Measurements from ENCODE around the gene WDR11.
"Not testable (repeated sequence)": the region's sequence is repeated elsewhere in the genome, so short reads cannot be mapped to it uniquely, and the experiment has no call there.

The WDR11 gene

GRCh38 chr10:120854388-120854787 lies 3.2 kb downstream of the WDR11 start:
- Histone ChIP-seq H3K36me3 (ENCODE audit: control insufficient read depth, insufficient read depth, low read length) (no peaks in the 10 kb centered on the region), H3K9me3 (ENCODE audit: control insufficient read depth, insufficient read depth, low read length) (no peaks in the 10 kb centered on the region), H3K4me1 (ENCODE audit: control insufficient read depth, insufficient read depth, low read length) (no peaks in the 10 kb centered on the region), H3K27ac (ENCODE audit: low read length) (no peak overlapping the region), H3K4me3 (ENCODE audit: low read length) (no peak overlapping the region), H3K27me3 (ENCODE audit: control insufficient read depth, insufficient read depth, low read length) (no peaks in the 10 kb centered on the region)
- no CpG with 5 or more reads among the region's 2 CpGs for WGBS (ENCODE audit: insufficient coverage, insufficient read length)
- DNase-seq (ENCODE audit: low read depth, low spot score): no peak

- H3K36me3 ChIP-seq (ENCODE audit: control insufficient read depth, insufficient read depth, low read length): no peaks in the 10 kb centered on the region; the same call in 1 of the 2 replicates
- H3K4me3 ChIP-seq (ENCODE audit: low read length): no peak overlapping the region
- WGBS (ENCODE audit: insufficient coverage, insufficient read length): no CpG with 5 or more reads among the region's 2 CpGs
- no peaks in the 10 kb centered on the region for H3K4me1 ChIP-seq (ENCODE audit: control insufficient read depth, insufficient read depth, low read length)
- H3K27me3 ChIP-seq (ENCODE audit: control insufficient read depth, insufficient read depth, low read length): no peaks in the 10 kb centered on the region
- no peaks in the 10 kb centered on the region for H3K9me3 ChIP-seq (ENCODE audit: control insufficient read depth, insufficient read depth, low read length)
- no peak for DNase-seq (ENCODE audit: low read depth, low spot score)
- H3K27ac ChIP-seq (ENCODE audit: low read length): no peak overlapping the region
Observed at GRCh38 chr10:120861178-120861855, 10.2 kb downstream of the WDR11 start.

GRCh38 chr10:120873741-120874140 lies 22.6 kb downstream of the WDR11 start:
- H3K27ac ChIP-seq (ENCODE audit: low read length): no peak overlapping the region
- H3K9me3 ChIP-seq (ENCODE audit: control insufficient read depth, insufficient read depth, low read length): no peaks in the 10 kb centered on the region
- H3K36me3 ChIP-seq (ENCODE audit: control insufficient read depth, insufficient read depth, low read length): no peaks in the 10 kb centered on the region; the same call in 1 of the 2 replicates
- H3K4me1 ChIP-seq (ENCODE audit: control insufficient read depth, insufficient read depth, low read length): no peaks in the 10 kb centered on the region
- no peak overlapping the region for H3K4me3 ChIP-seq (ENCODE audit: low read length)
- no peak for DNase-seq (ENCODE audit: low read depth, low spot score)
- no peaks in the 10 kb centered on the region for H3K27me3 ChIP-seq (ENCODE audit: control insufficient read depth, insufficient read depth, low read length)

GRCh38 chr10:120883071-120883470 lies 31.9 kb downstream of the WDR11 start:
- Histone ChIP-seq H3K36me3 (ENCODE audit: control insufficient read depth, insufficient read depth, low read length) (no peaks in the 10 kb centered on the region; the same call in 1 of the 2 replicates), H3K27ac (ENCODE audit: low read length) (no peak overlapping the region), H3K4me1 (ENCODE audit: control insufficient read depth, insufficient read depth, low read length) (no peaks in the 10 kb centered on the region), H3K4me3 (ENCODE audit: low read length) (no peak overlapping the region), H3K27me3 (ENCODE audit: control insufficient read depth, insufficient read depth, low read length) (no peaks in the 10 kb centered on the region), H3K9me3 (ENCODE audit: control insufficient read depth, insufficient read depth, low read length) (no peaks in the 10 kb centered on the region)
- no peak for DNase-seq (ENCODE audit: low read depth, low spot score)
- WGBS (ENCODE audit: insufficient coverage, insufficient read length): no CpG with 5 or more reads among the region's 1 CpG

- DNase-seq (ENCODE audit: low read depth, low spot score): no peak
- no CpG with 5 or more reads among the region's 3 CpGs for WGBS (ENCODE audit: insufficient coverage, insufficient read length)
- H3K27me3 ChIP-seq (ENCODE audit: control insufficient read depth, insufficient read depth, low read length): no peaks in the 10 kb centered on the region
- peaks cover 6% of the 10 kb centered on the region; the same call in 1 of the 2 replicates for H3K36me3 ChIP-seq (ENCODE audit: control insufficient read depth, insufficient read depth, low read length)
- H3K27ac ChIP-seq (ENCODE audit: low read length): no peak overlapping the region
- no peak overlapping the region for H3K4me3 ChIP-seq (ENCODE audit: low read length)
- no peaks in the 10 kb centered on the region for H3K4me1 ChIP-seq (ENCODE audit: control insufficient read depth, insufficient read depth, low read length)
- no peaks in the 10 kb centered on the region for H3K9me3 ChIP-seq (ENCODE audit: control insufficient read depth, insufficient read depth, low read length)
Observed at GRCh38 chr10:120887482-120887881, 36.3 kb downstream of the WDR11 start.

GRCh38 chr10:120891365-120891764 lies 40.2 kb downstream of the WDR11 start:
- H3K27ac ChIP-seq (ENCODE audit: low read length): no peak overlapping the region
- H3K27me3 ChIP-seq (ENCODE audit: control insufficient read depth, insufficient read depth, low read length): no peaks in the 10 kb centered on the region
- no peaks in the 10 kb centered on the region for H3K4me1 ChIP-seq (ENCODE audit: control insufficient read depth, insufficient read depth, low read length)
- no peaks in the 10 kb centered on the region for H3K9me3 ChIP-seq (ENCODE audit: control insufficient read depth, insufficient read depth, low read length)
- H3K36me3 ChIP-seq (ENCODE audit: control insufficient read depth, insufficient read depth, low read length): peaks cover 6% of the 10 kb centered on the region; the same call in 1 of the 2 replicates
- DNase-seq (ENCODE audit: low read depth, low spot score): no peak
- H3K4me3 ChIP-seq (ENCODE audit: low read length): no peak overlapping the region

- Histone ChIP-seq H3K36me3 (ENCODE audit: control insufficient read depth, insufficient read depth, low read length) (peaks cover 4% of the 10 kb centered on the region; the same call in 1 of the 2 replicates), H3K27me3 (ENCODE audit: control insufficient read depth, insufficient read depth, low read length) (no peaks in the 10 kb centered on the region), H3K9me3 (ENCODE audit: control insufficient read depth, insufficient read depth, low read length) (no peaks in the 10 kb centered on the region), H3K4me1 (ENCODE audit: control insufficient read depth, insufficient read depth, low read length) (no peaks in the 10 kb centered on the region), H3K4me3 (ENCODE audit: low read length) (no peak overlapping the region), H3K27ac (ENCODE audit: low read length) (no peak overlapping the region)
- no peak for DNase-seq (ENCODE audit: low read depth, low spot score)
- WGBS (ENCODE audit: insufficient coverage, insufficient read length): no CpG with 5 or more reads among the region's 1 CpG
Observed at GRCh38 chr10:120894556-120894955, 43.4 kb downstream of the WDR11 start.

GRCh38 chr10:120897343-120897742 lies 46.2 kb downstream of the WDR11 start:
- Histone ChIP-seq H3K4me3 (ENCODE audit: low read length) (no peak overlapping the region), H3K9me3 (ENCODE audit: control insufficient read depth, insufficient read depth, low read length) (no peaks in the 10 kb centered on the region), H3K27me3 (ENCODE audit: control insufficient read depth, insufficient read depth, low read length) (no peaks in the 10 kb centered on the region), H3K36me3 (ENCODE audit: control insufficient read depth, insufficient read depth, low read length) (peaks cover 3% of the 10 kb centered on the region; the same call in 1 of the 2 replicates), H3K27ac (ENCODE audit: low read length) (no peak overlapping the region), H3K4me1 (ENCODE audit: control insufficient read depth, insufficient read depth, low read length) (no peaks in the 10 kb centered on the region)
- no CpG with 5 or more reads among the region's 2 CpGs for WGBS (ENCODE audit: insufficient coverage, insufficient read length)
- DNase-seq (ENCODE audit: low read depth, low spot score): no peak

GRCh38 chr10:120905268-120905667 lies 54.1 kb downstream of the WDR11 start:
- H3K36me3 ChIP-seq (ENCODE audit: control insufficient read depth, insufficient read depth, low read length): peaks cover 15% of the 10 kb centered on the region
- no peaks in the 10 kb centered on the region for H3K4me1 ChIP-seq (ENCODE audit: control insufficient read depth, insufficient read depth, low read length)
- no CpG with 5 or more reads among the region's 9 CpGs for WGBS (ENCODE audit: insufficient coverage, insufficient read length)
- H3K27ac ChIP-seq (ENCODE audit: low read length): no peak overlapping the region
- H3K9me3 ChIP-seq (ENCODE audit: control insufficient read depth, insufficient read depth, low read length): no peaks in the 10 kb centered on the region; the same call in 1 of the 2 replicates
- DNase-seq (ENCODE audit: low read depth, low spot score): no peak
- no peak overlapping the region for H3K4me3 ChIP-seq (ENCODE audit: low read length)
- H3K27me3 ChIP-seq (ENCODE audit: control insufficient read depth, insufficient read depth, low read length): no peaks in the 10 kb centered on the region

- H3K4me3 ChIP-seq (ENCODE audit: low read length): no peak overlapping the region
- H3K4me1 ChIP-seq (ENCODE audit: control insufficient read depth, insufficient read depth, low read length): no peaks in the 10 kb centered on the region
- no peaks in the 10 kb centered on the region for H3K36me3 ChIP-seq (ENCODE audit: control insufficient read depth, insufficient read depth, low read length)
- H3K27ac ChIP-seq (ENCODE audit: low read length): no peak overlapping the region
- H3K27me3 ChIP-seq (ENCODE audit: control insufficient read depth, insufficient read depth, low read length): no peaks in the 10 kb centered on the region
- no peak for DNase-seq (ENCODE audit: low read depth, low spot score)
- H3K9me3 ChIP-seq (ENCODE audit: control insufficient read depth, insufficient read depth, low read length): no peaks in the 10 kb centered on the region
- whole genome bisulfite sequencing (ENCODE audit: insufficient coverage, insufficient read length): no CpG with 5 or more reads among the region's 9 CpGs
Observed at GRCh38 chr10:120917521-120918250, 66.5 kb downstream of the WDR11 start.

- not testable (repeated sequence) for H3K27me3 ChIP-seq (ENCODE audit: control insufficient read depth, insufficient read depth, low read length); H3K9me3 ChIP-seq (ENCODE audit: control insufficient read depth, insufficient read depth, low read length); H3K4me1 ChIP-seq (ENCODE audit: control insufficient read depth, insufficient read depth, low read length); DNase-seq (ENCODE audit: low read depth, low spot score); H3K27ac ChIP-seq (ENCODE audit: low read length); H3K36me3 ChIP-seq (ENCODE audit: control insufficient read depth, insufficient read depth, low read length); H3K4me3 ChIP-seq (ENCODE audit: low read length)
- no CpG with 5 or more reads among the region's 29 CpGs for WGBS (ENCODE audit: insufficient coverage, insufficient read length)
Observed at GRCh38 chr10:120923886-120924285, 72.7 kb downstream of the WDR11 start.

All from iPS DF 6.9 (cell line).